NCI-H446 (cell line): ENCODE results near the gene SLC12A2.

Source experiments
- DNase-seq, 2 experiments: peaks; one replicate each; lab custom pipeline; 2025; lab: John Stamatoyannopoulos, UW

SLC12A2 gene

GRCh38 chr5:128097781-128098180 lies 14.2 kb downstream of the SLC12A2 start:
- DNase-seq, result no peak

GRCh38 chr5:128099944-128100343 lies 16.4 kb downstream of the SLC12A2 start:
- DNase-seq, result no peak

- no peak for DNase-seq
Measured at GRCh38 chr5:128100860-128101557, 17.4 kb downstream of the SLC12A2 start.

GRCh38 chr5:128101676-128102075 lies 18.1 kb downstream of the SLC12A2 start:
- DNase-seq, result peak in 1 of 2 experiments; percentile 30

- DNase-seq, result no peak
Measured at GRCh38 chr5:128105203-128105602, 21.6 kb downstream of the SLC12A2 start.

- DNase-seq, result no peak
Measured at GRCh38 chr5:128109138-128109537, 25.6 kb downstream of the SLC12A2 start.

GRCh38 chr5:128109766-128110165 lies 26.2 kb downstream of the SLC12A2 start:
- no peak for DNase-seq

- DNase-seq, result no peak
Measured at GRCh38 chr5:128111818-128112448, 28.4 kb downstream of the SLC12A2 start.

- no peak for DNase-seq
Measured at GRCh38 chr5:128116445-128116844, 32.9 kb downstream of the SLC12A2 start.

- no peak for DNase-seq
Measured at GRCh38 chr5:128118214-128118613, 34.6 kb downstream of the SLC12A2 start.

- DNase-seq, result no peak
Measured at GRCh38 chr5:128121651-128122050, 38.1 kb downstream of the SLC12A2 start.

- no peak for DNase-seq
Measured at GRCh38 chr5:128123936-128124335, 40.4 kb downstream of the SLC12A2 start.

GRCh38 chr5:128126241-128126640 lies 42.7 kb downstream of the SLC12A2 start:
- no peak for DNase-seq

- DNase-seq, result no peak
Measured at GRCh38 chr5:128132499-128132898, 48.9 kb downstream of the SLC12A2 start.

GRCh38 chr5:128135286-128135685 lies 51.7 kb downstream of the SLC12A2 start:
- DNase-seq, result no peak

GRCh38 chr5:128143911-128144310 lies 60.3 kb downstream of the SLC12A2 start:
- DNase-seq, result no peak

GRCh38 chr5:128144491-128144890 lies 60.9 kb downstream of the SLC12A2 start:
- DNase-seq, result no peak

GRCh38 chr5:128146671-128147070 lies 63.1 kb downstream of the SLC12A2 start:
- no peak for DNase-seq

GRCh38 chr5:128154943-128155342 lies 71.4 kb downstream of the SLC12A2 start:
- no peak for DNase-seq

- DNase-seq, result no peak
Measured at GRCh38 chr5:128155776-128156175, 72.2 kb downstream of the SLC12A2 start.

- DNase-seq, result no peak
Measured at GRCh38 chr5:128156521-128156920, 73.0 kb downstream of the SLC12A2 start.

GRCh38 chr5:128158342-128158741 lies 74.8 kb downstream of the SLC12A2 start:
- DNase-seq, result no peak

GRCh38 chr5:128163991-128164390 lies 80.4 kb downstream of the SLC12A2 start:
- no peak for DNase-seq
